ENCODE results near the gene DERL3. TPM values are rescaled to one million over a fixed set of nuclear protein-coding genes. Genes with fewer than 3 reads are reported as not detected.

The DERL3 gene
- polyA plus RNA-seq, 2 donors, result 0.58 to 1.1 TPM

DNA sequence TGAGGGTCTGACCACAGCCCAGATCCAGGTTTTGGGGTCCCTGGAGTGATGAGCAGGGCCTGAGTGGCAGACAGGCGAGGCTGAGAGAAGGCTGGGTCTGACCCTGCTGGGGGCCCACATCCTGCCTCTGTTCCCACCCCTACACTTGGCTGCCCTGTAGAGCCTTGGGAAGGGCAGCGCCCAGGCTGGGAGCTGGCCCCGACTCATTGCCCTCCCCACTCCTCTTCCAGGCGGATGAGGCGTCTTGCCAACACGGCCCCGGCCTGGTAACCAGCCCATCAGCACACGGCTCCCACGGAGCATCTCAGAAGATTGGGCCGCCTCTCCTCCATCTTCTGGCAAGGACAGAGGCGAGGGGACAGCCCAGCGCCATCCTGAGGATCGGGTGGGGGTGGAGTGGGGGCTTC lies 4.9 kb downstream of the DERL3 start:
- Histone ChIP-seq H3K9me3 (ENCODE audit: control insufficient read depth in 2 of 2, insufficient read depth in 1 of 2, low read depth in 1 of 2, low read length in 1 of 2) (no peaks in the 10 kb centered on the region), H3K27me3 (ENCODE audit: control insufficient read depth in 1 of 2, insufficient read depth in 2 of 2, low read length in 2 of 2) (no peaks in the 10 kb centered on the region), H3K4me3 (ENCODE audit: low read depth in 1 of 2, low read length in 2 of 2) (no peak overlapping the region), H3K27ac (ENCODE audit: low read depth in 2 of 2, low read length in 1 of 2) (no peak overlapping the region), H3K4me1 (ENCODE audit: control insufficient read depth in 2 of 2, insufficient read depth in 2 of 2, low read length in 1 of 2) (peaks cover 2 to 7% of the 10 kb centered on the region in 2 donors), H3K36me3 (ENCODE audit: control insufficient read depth in 2 of 2, insufficient read depth in 2 of 2, low read length in 1 of 2) (peaks cover 20 to 49% of the 10 kb centered on the region in 2 donors)
- 79 to 82% methylated on average over 13 of the region's 13 CpGs for WGBS, 2 donors

DNA sequence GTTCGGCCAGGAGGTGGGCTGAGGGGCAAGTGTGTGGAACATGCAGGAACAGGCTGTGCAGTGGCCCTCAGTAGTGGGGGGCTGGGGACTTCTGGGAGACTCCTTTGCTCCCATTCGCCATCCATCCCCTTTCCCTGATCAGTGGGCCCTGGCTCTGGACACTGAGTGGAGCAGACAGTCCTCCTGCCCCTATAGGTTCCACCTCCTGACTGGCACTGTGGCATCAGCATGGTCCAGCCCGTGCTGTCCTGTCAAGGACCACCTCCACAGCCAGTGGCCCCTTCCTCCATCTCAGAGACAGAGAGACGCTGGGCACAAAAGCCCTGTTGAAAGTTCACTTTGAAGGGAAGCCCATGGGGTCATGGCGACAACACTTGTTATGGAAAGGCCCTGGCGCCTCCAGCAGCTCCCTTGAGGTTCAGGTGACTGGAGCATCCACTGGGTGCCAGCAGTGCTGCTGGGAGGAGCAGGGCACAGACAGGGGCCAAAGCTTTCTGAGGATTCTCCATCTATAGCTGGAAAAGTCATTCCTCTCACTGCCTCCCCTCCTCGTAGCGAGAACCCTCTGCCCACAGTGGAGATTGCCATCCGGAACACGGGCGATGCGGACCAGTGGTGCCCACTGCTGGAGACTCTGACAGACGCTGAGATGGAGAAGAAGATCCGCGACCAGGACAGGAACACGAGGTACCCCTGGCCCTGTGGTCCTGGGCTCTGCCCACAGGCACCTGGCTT lies 5.6 kb downstream of the DERL3 start:
- Histone ChIP-seq H3K4me3 (ENCODE audit: low read depth in 1 of 2, low read length in 2 of 2) (no peak overlapping the region), H3K36me3 (ENCODE audit: control insufficient read depth in 2 of 2, insufficient read depth in 2 of 2, low read length in 1 of 2) (peaks cover 24 to 53% of the 10 kb centered on the region in 2 donors), H3K27ac (ENCODE audit: low read depth in 2 of 2, low read length in 1 of 2) (no peak overlapping the region), H3K4me1 (ENCODE audit: control insufficient read depth in 2 of 2, insufficient read depth in 2 of 2, low read length in 1 of 2) (peaks cover 2 to 3% of the 10 kb centered on the region in 2 donors), H3K9me3 (ENCODE audit: control insufficient read depth in 2 of 2, insufficient read depth in 1 of 2, low read depth in 1 of 2, low read length in 1 of 2) (no peaks in the 10 kb centered on the region), H3K27me3 (ENCODE audit: control insufficient read depth in 1 of 2, insufficient read depth in 2 of 2, low read length in 2 of 2) (no peaks in the 10 kb centered on the region)
- WGBS, 2 donors, result 90 to 93% methylated on average over 16 of the region's 16 CpGs

DNA sequence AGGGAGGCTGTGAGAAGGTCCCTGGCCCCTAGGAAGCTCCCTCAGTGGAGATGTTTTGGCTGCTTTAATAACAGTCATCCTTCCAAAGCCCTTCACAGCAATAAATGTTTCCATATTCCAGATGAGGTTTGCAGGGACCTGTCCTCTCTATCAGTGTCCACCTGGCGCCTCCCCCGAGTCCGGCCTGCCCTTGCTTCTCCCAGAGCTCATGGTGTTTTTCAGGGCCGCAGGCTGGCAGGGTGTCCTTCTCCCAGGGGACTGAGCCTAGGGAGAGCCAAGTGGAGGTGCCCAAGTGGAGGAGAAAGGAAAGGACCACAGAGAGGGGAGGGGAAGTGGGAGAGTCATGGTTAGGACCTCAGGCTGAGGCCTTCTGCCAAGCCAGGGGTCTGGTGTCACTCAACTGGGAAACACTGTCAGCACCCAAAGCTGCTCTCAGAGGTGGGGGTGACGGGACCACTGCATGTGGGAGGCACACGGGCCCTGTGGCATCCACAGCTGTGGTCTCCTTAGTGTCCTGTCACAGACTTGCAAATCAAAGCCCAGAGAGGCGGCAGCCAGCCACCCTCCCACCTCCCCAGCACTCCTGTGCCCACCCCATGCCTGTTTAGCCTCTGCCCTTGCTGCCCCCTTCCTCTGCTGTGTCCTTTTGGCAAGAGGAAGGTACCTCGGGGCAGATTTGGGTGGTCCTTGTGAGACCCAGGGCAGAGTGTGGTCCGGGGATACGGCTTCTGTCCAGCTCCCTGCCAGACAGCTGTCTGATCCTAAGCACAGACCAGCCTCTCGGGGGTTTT lies 6.4 kb downstream of the DERL3 start:
- H3K4me3 ChIP-seq (ENCODE audit: low read depth in 1 of 2, low read length in 2 of 2), result no peak overlapping the region
- H3K9me3 ChIP-seq (ENCODE audit: control insufficient read depth in 2 of 2, insufficient read depth in 1 of 2, low read depth in 1 of 2, low read length in 1 of 2), result no peaks in the 10 kb centered on the region
- H3K36me3 ChIP-seq (ENCODE audit: control insufficient read depth in 2 of 2, insufficient read depth in 2 of 2, low read length in 1 of 2), result peaks cover 24 to 55% of the 10 kb centered on the region in 2 donors
- peaks cover 2 to 3% of the 10 kb centered on the region in 2 donors for H3K4me1 ChIP-seq (ENCODE audit: control insufficient read depth in 2 of 2, insufficient read depth in 2 of 2, low read length in 1 of 2)
- H3K27me3 ChIP-seq (ENCODE audit: control insufficient read depth in 1 of 2, insufficient read depth in 2 of 2, low read length in 2 of 2), result no peaks in the 10 kb centered on the region
- 83% methylated on average over 10 to 11 of the region's 11 CpGs for WGBS, 2 donors
- no peak overlapping the region for H3K27ac ChIP-seq (ENCODE audit: low read depth in 2 of 2, low read length in 1 of 2)

DNA sequence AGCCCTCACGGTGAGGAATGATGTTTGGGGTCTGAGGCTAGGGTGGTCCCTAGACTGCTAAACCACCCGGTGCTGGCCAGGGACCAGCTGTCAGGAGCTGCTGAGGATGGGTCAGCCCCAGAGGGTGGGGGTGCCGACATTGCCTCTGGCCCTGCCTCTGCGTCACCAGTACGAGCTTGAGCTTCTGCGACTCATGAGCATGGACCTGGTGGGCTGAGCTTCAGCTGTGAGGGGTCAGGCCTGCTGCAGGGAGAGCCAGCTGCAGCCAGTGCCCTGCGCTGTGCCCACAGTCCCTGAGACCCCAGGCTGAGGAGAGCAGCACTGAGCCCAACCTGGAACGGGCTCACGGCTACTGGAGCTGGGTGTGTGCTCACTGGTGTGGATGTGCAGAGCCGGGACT lies 7.0 kb downstream of the DERL3 start:
- Histone ChIP-seq H3K4me1 (ENCODE audit: control insufficient read depth in 2 of 2, insufficient read depth in 2 of 2, low read length in 1 of 2) (peaks cover 2 to 3% of the 10 kb centered on the region in 2 donors), H3K27ac (ENCODE audit: low read depth in 2 of 2, low read length in 1 of 2) (no peak overlapping the region), H3K27me3 (ENCODE audit: control insufficient read depth in 1 of 2, insufficient read depth in 2 of 2, low read length in 2 of 2) (no peaks in the 10 kb centered on the region), H3K4me3 (ENCODE audit: low read depth in 1 of 2, low read length in 2 of 2) (no peak overlapping the region), H3K36me3 (ENCODE audit: control insufficient read depth in 2 of 2, insufficient read depth in 2 of 2, low read length in 1 of 2) (peaks cover 24 to 61% of the 10 kb centered on the region in 2 donors), H3K9me3 (ENCODE audit: control insufficient read depth in 2 of 2, insufficient read depth in 1 of 2, low read depth in 1 of 2, low read length in 1 of 2) (no peaks in the 10 kb centered on the region)
- WGBS, 2 donors, result 84 to 90% methylated on average over 10 of the region's 10 CpGs

DNA sequence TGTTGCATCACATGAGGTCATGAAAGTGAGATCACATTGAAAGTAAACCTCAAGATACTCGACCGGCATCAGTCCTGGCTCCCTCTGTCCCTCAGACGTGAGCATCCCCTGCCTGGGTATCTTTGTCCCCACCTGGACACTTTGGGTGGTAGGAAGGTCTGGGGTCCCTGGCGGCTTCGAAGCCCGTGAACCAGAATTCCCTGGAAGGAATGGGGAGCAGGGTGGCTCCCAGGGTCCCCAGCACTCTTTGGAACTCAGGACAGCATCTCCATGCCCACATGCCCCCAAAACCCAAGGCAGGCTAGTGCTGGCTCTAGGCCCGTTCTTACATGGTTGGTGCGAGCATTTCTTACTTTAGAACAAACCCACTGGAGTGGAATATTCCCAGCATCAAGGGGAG lies 7.5 kb downstream of the DERL3 start:
- Histone ChIP-seq H3K4me1 (ENCODE audit: control insufficient read depth in 2 of 2, insufficient read depth in 2 of 2, low read length in 1 of 2) (peaks cover 2 to 3% of the 10 kb centered on the region in 2 donors), H3K27me3 (ENCODE audit: control insufficient read depth in 1 of 2, insufficient read depth in 2 of 2, low read length in 2 of 2) (no peaks in the 10 kb centered on the region), H3K9me3 (ENCODE audit: control insufficient read depth in 2 of 2, insufficient read depth in 1 of 2, low read depth in 1 of 2, low read length in 1 of 2) (no peaks in the 10 kb centered on the region), H3K27ac (ENCODE audit: low read depth in 2 of 2, low read length in 1 of 2) (no peak overlapping the region), H3K4me3 (ENCODE audit: low read depth in 1 of 2, low read length in 2 of 2) (no peak overlapping the region), H3K36me3 (ENCODE audit: control insufficient read depth in 2 of 2, insufficient read depth in 2 of 2, low read length in 1 of 2) (peaks cover 24 to 65% of the 10 kb centered on the region in 2 donors)
- WGBS, 2 donors, result 84 to 91% methylated on average over 8 of the region's 8 CpGs

DNA sequence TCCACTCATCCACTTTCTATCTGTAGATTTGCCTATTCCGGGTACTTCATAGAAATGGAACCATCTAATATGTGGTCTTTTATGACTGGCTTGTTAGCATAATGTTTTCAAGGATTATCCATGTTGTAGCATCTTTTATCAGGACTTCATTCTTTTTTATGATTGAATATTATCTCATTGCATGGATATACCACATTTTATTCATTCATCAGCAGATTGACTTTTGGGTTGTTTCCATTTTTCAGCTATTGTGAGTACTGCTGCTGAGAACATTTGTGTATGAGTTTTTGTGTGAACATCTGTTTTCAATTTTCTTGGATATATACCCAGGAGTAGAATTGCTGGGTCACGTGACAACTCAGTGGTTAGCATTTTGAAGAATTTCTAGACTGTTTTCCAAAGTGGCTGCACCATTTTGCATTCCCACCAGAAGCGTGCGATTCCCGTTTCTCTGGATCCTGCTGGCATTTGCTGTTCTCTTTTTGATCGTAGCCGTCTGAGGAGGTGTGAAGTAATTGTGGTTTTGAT lies 8.9 kb downstream of the DERL3 start:
- Histone ChIP-seq H3K36me3 (ENCODE audit: control insufficient read depth in 2 of 2, insufficient read depth in 2 of 2, low read length in 1 of 2) (peaks cover 24 to 69% of the 10 kb centered on the region in 2 donors), H3K27me3 (ENCODE audit: control insufficient read depth in 1 of 2, insufficient read depth in 2 of 2, low read length in 2 of 2) (no peaks in the 10 kb centered on the region), H3K9me3 (ENCODE audit: control insufficient read depth in 2 of 2, insufficient read depth in 1 of 2, low read depth in 1 of 2, low read length in 1 of 2) (no peaks in the 10 kb centered on the region), H3K27ac (ENCODE audit: low read depth in 2 of 2, low read length in 1 of 2) (no peak overlapping the region), H3K4me1 (ENCODE audit: control insufficient read depth in 2 of 2, insufficient read depth in 2 of 2, low read length in 1 of 2) (peaks cover 2 to 3% of the 10 kb centered on the region in 2 donors), H3K4me3 (ENCODE audit: low read depth in 1 of 2, low read length in 2 of 2) (no peak overlapping the region)
- 72 to 76% methylated on average over 7 of the region's 7 CpGs for WGBS, 2 donors

DNA sequence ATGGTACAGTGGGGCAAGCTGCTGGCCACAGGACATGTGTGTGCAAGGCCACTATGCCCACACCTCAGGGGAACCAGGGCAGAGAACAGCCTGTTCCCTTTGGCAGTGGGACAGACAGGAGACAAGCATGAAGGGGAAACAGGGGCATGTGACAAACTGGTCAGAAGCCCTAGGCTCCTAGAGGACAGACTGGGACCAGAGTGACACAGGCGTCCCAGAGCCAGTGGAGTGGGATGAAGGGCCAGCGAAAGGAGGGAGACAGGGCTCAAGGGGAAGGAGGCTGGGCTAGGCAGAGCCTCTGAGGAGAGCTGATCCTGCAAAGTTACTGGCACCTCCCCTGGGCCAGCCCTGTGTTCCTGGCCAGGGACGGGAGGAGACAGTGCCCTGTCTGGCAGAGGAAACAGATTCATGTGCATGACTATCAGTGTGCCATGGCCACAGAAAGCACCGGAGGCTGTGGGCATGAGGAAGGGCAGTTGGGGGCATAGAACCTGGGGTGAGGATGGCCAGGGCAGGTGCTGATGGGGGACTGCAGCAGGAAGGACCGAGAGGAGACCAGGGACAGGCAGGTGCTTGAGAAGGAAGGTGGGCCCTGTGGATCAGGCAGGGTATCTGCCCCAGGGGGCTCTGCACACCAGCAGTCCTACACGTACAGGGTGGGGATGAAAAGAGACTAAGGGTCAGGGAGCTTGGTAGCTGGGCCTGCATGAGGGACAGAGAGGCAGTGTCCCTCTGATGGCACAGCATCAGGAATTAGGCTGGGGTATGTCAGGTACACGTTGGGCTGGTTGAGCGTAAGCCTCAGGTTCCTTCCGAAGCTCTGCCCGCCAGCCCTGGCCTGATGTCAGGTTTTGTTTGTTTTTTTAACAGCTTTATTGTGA lies 9.8 kb downstream of the DERL3 start:
- H3K27me3 ChIP-seq (ENCODE audit: control insufficient read depth in 1 of 2, insufficient read depth in 2 of 2, low read length in 2 of 2), result no peaks in the 10 kb centered on the region
- H3K4me1 ChIP-seq (ENCODE audit: control insufficient read depth in 2 of 2, insufficient read depth in 2 of 2, low read length in 1 of 2), result peaks cover 2 to 3% of the 10 kb centered on the region in 2 donors
- no peak overlapping the region for H3K27ac ChIP-seq (ENCODE audit: low read depth in 2 of 2, low read length in 1 of 2)
- H3K4me3 ChIP-seq (ENCODE audit: low read depth in 1 of 2, low read length in 2 of 2), result no peak overlapping the region
- WGBS, 2 donors, result 91 to 92% methylated on average over 10 of the region's 10 CpGs
- peaks cover 26 to 72% of the 10 kb centered on the region in 2 donors for H3K36me3 ChIP-seq (ENCODE audit: control insufficient read depth in 2 of 2, insufficient read depth in 2 of 2, low read length in 1 of 2)
- H3K9me3 ChIP-seq (ENCODE audit: control insufficient read depth in 2 of 2, insufficient read depth in 1 of 2, low read depth in 1 of 2, low read length in 1 of 2), result no peaks in the 10 kb centered on the region

DNA sequence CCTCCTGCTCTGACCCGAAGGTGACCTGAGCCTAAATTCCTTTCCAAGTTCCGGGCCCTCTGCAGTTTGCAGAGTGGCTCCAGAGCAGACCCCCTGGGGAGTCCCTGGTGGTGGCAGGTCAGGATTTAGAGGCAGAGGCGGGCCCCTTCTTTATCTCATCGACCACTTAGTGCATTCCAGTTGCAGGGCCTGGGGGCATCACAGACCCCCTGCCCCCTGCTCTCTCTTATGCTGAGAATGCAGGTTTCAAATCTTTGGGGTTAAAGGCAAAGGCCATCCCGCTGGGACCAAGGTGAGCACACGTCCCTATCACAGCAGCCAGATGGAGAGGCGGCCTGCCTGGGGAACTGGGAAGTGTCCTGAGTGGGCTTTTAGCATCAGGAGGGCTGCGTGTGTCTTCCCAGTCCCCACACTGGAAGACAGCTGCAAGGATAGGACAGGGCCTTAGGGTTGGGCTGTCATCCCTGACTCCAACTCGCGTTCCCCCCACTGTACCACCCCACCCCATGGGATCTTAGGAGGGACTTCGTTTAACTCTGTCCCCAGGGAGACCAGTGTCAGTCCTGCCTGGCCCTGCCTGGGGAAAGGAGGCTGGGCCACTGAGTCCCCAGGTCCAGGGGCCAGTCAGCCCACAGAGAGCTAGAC lies 11.3 kb downstream of the DERL3 start:
- H3K9me3 ChIP-seq (ENCODE audit: control insufficient read depth in 2 of 2, insufficient read depth in 1 of 2, low read depth in 1 of 2, low read length in 1 of 2), result no peaks in the 10 kb centered on the region
- H3K36me3 ChIP-seq (ENCODE audit: control insufficient read depth in 2 of 2, insufficient read depth in 2 of 2, low read length in 1 of 2), result peaks cover 18 to 69% of the 10 kb centered on the region in 2 donors
- H3K4me1 ChIP-seq (ENCODE audit: control insufficient read depth in 2 of 2, insufficient read depth in 2 of 2, low read length in 1 of 2), result peaks cover 2 to 3% of the 10 kb centered on the region in 2 donors
- H3K27me3 ChIP-seq (ENCODE audit: control insufficient read depth in 1 of 2, insufficient read depth in 2 of 2, low read length in 2 of 2), result no peaks in the 10 kb centered on the region
- H3K4me3 ChIP-seq (ENCODE audit: low read depth in 1 of 2, low read length in 2 of 2), result no peak overlapping the region
- 87 to 91% methylated on average over 11 of the region's 11 CpGs for WGBS, 2 donors
- H3K27ac ChIP-seq (ENCODE audit: low read depth in 2 of 2, low read length in 1 of 2), result no peak overlapping the region

All from esophagus (tissue), 2 donors.